GM19395 (cell line): ENCODE measurements around the gene AADAC.
A peak's percentile ranks its signal among the peaks of the same experiment; 100 is the strongest.
"Not testable (repeated sequence)": the region's sequence is repeated elsewhere in the genome, so short reads cannot be mapped to it uniquely, and the experiment has no call there.

Experiments
- ATAC-seq: cut with Tn5 transposase; IDR thresholded peaks from one replicate; pipeline ENCODE4 v1.9.1; 2021; ENCODE audit warnings: mild to moderate bottlenecking, moderate library complexity; ENCODE audit not compliant: unreplicated experiment

The AADAC gene

GRCh38 chr3:151852074-151852811 lies 38.3 kb downstream of the AADAC start:
- no peak for ATAC-seq

GRCh38 chr3:151856118-151856517 lies 42.2 kb downstream of the AADAC start:
- no peak for ATAC-seq

- no peak for ATAC-seq
These were observed 42.7 kb downstream of the AADAC start for GRCh38 chr3:151856641-151857040.

GRCh38 chr3:151859233-151859673 lies 45.3 kb downstream of the AADAC start:
- ATAC-seq, result no peak

GRCh38 chr3:151859905-151860304 lies 46.0 kb downstream of the AADAC start:
- no peak for ATAC-seq

- ATAC-seq, result no peak
These were observed 49.7 kb downstream of the AADAC start for GRCh38 chr3:151863611-151864010.

- no peak for ATAC-seq
These were observed 50.6 kb downstream of the AADAC start for GRCh38 chr3:151864423-151865101.

GRCh38 chr3:151866711-151867410 lies 52.9 kb downstream of the AADAC start:
- ATAC-seq, result no peak

GRCh38 chr3:151867666-151868065 lies 53.8 kb downstream of the AADAC start:
- ATAC-seq, result no peak

GRCh38 chr3:151869181-151869580 lies 55.3 kb downstream of the AADAC start:
- no peak for ATAC-seq

- peak; percentile 86 for ATAC-seq
These were observed 57.9 kb downstream of the AADAC start for GRCh38 chr3:151871639-151872468.

GRCh38 chr3:151873398-151873797 lies 59.5 kb downstream of the AADAC start, which contains the start of gene SUCNR1:
Gene SUCNR1 (plus strand): TSS chr3:151873643. CDS start chr3:151879893, 6,250 bp downstream.
- no peak for ATAC-seq

- not testable (repeated sequence) for ATAC-seq
These were observed 60.2 kb downstream of the AADAC start for GRCh38 chr3:151874079-151874478.

- ATAC-seq, result peak; percentile 80
These were observed 61.8 kb downstream of the AADAC start for GRCh38 chr3:151875759-151876158.

- ATAC-seq, result no peak
These were observed 63.4 kb downstream of the AADAC start for GRCh38 chr3:151877269-151877668.
